ENCODE data around the gene CELF1. TPM values are rescaled to one million over a fixed set of nuclear protein-coding genes. Genes with fewer than 3 reads are reported as not detected.
A peak's percentile ranks its signal among the peaks of the same experiment; 100 is the strongest.

The CELF1 gene
- total RNA-seq, 4 donors from 2014 or later = 51.2 to 138 (median 121) TPM

DNA sequence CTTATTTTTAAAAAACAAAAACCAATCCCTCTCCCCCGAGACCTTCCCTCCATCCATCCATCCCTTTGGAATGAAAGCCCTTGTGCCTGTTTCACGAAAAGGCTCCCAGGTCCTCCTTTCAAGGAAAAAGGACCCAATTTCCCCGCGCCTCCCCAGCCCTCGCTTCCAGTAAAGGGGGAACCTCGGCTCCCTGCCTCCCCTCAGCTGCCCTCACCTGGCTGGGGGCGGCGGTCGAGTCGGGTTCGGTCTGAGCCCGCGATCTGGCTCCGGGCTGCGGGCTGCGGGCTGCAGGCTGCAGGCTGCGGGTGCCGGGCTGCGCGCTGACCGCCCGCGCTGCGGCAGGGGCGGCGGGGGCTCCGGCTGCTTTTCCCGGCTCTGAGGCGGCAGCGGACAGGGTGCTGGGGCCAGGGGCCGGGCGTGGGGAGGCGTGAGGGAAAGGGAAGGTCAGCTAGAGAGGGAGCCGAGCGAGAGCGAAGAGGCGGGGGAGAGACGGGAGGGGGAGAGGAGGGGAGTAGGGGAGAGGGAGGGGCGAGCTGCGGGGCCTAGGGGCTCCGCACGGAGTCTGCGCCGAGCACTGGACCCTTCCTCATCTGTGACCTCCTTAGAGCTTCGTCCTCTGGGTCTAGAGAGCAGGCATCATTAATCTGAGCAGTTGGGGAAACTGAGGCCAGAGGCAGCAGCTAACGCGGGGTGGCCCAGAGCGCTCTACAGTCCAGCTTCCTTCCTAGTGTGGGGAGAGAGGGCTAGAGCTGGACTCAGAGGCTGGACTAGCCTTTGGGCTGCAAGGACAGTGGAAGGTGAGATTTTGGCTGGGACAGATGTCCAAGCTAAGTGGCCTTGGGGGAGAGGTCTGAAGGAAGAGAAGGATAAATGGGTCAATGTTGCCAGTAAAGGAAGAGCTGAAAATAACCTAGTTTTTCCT lies 41.3 kb upstream of the CELF1 start, which contains the start of gene C1QTNF4:
Gene C1QTNF4 (minus strand): TSS at position 478 of the 922 bp plus-strand sequence. CDS start 3,601 bp downstream, outside the sequence.
- Histone ChIP-seq H3K27me3 (no peaks in the 10 kb centered on the region), H3K9me3 (no peaks in the 10 kb centered on the region), H3K4me1 (peaks cover 0 to 12% of the 10 kb centered on the region in 2 donors), H3K4me3 (peak within 1 kb of the TSS in 1 of 2 donors; percentile 8), H3K27ac (no peak within 1 kb of the TSS), H3K36me3 (no peaks in the 10 kb centered on the region)
- intact Hi-C loops (cut with DNase I; ENCODE audit: low total_unique reads) = no loop called here
- TF ChIP-seq, protein P1, sequence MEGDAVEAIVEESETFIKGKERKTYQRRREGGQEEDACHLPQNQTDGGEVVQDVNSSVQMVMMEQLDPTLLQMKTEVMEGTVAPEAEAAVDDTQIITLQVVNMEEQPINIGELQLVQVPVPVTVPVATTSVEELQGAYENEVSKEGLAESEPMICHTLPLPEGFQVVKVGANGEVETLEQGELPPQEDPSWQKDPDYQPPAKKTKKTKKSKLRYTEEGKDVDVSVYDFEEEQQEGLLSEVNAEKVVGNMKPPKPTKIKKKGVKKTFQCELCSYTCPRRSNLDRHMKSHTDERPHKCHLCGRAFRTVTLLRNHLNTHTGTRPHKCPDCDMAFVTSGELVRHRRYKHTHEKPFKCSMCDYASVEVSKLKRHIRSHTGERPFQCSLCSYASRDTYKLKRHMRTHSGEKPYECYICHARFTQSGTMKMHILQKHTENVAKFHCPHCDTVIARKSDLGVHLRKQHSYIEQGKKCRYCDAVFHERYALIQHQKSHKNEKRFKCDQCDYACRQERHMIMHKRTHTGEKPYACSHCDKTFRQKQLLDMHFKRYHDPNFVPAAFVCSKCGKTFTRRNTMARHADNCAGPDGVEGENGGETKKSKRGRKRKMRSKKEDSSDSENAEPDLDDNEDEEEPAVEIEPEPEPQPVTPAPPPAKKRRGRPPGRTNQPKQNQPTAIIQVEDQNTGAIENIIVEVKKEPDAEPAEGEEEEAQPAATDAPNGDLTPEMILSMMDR (IDR thresholded peaks at IDR 0.05) = no peak
- no peak for TF ChIP-seq POLR2A (IDR thresholded peaks at IDR 0.05)
- no peak for DNase-seq

- Histone ChIP-seq H3K4me1 (peaks cover 0 to 12% of the 10 kb centered on the region in 2 donors), H3K4me3 (no peak overlapping the region), H3K36me3 (no peaks in the 10 kb centered on the region), H3K27me3 (no peaks in the 10 kb centered on the region), H3K9me3 (no peaks in the 10 kb centered on the region), H3K27ac (no peak overlapping the region)
- TF ChIP-seq, protein P1 (IDR thresholded peaks at IDR 0.05) = no peak
- no peak for TF ChIP-seq POLR2A (IDR thresholded peaks at IDR 0.05)
- intact Hi-C loops (cut with DNase I; ENCODE audit: low total_unique reads) = no loop called here
- DNase-seq = no peak
Observed at GRCh38 chr11:47593492-47593933, 40.6 kb upstream of the CELF1 start.

DNA sequence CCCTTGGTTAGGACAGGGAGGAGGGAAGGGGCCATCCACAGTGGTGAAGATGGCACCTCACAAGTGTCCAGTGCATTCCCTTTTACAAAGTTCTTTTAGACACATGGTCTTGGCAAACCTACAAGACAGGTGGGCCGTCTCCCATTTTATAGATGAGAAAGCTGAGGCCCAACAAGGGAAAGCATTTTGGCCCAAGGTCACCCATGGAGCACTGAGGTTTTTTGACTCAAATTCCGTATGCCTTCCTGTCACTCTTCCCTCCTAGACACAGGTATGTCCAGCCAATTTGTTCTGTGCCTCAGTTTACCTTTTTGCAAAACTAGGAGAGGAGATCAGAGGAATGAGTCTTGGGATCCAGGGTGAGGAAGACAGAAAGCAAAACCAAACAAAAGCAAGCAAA lies 40.0 kb upstream of the CELF1 start:
- H3K36me3 ChIP-seq = no peaks in the 10 kb centered on the region
- intact Hi-C loops (cut with DNase I; ENCODE audit: low total_unique reads) = no loop called here
- no peak for DNase-seq
- no peak for TF ChIP-seq POLR2A (IDR thresholded peaks at IDR 0.05)
- TF ChIP-seq, protein P1 (IDR thresholded peaks at IDR 0.05) = no peak
- no peak overlapping the region for H3K27ac ChIP-seq
- H3K4me3 ChIP-seq = no peak overlapping the region
- no peaks in the 10 kb centered on the region for H3K27me3 ChIP-seq
- no peaks in the 10 kb centered on the region for H3K9me3 ChIP-seq
- peaks cover 0 to 12% of the 10 kb centered on the region in 2 donors for H3K4me1 ChIP-seq

- Histone ChIP-seq H3K36me3 (no peaks in the 10 kb centered on the region), H3K27me3 (no peaks in the 10 kb centered on the region), H3K27ac (no peak overlapping the region), H3K4me1 (peaks cover 0 to 12% of the 10 kb centered on the region in 2 donors), H3K4me3 (no peak overlapping the region), H3K9me3 (no peaks in the 10 kb centered on the region)
- DNase-seq = no peak
- TF ChIP-seq, protein P1 (IDR thresholded peaks at IDR 0.05) = no peak
- TF ChIP-seq POLR2A (IDR thresholded peaks at IDR 0.05) = no peak
- intact Hi-C loops (cut with DNase I; ENCODE audit: low total_unique reads) = no loop called here
Observed at GRCh38 chr11:47592251-47592650, 39.3 kb upstream of the CELF1 start.

- H3K9me3 ChIP-seq = no peaks in the 10 kb centered on the region
- intact Hi-C loops (cut with DNase I; ENCODE audit: low total_unique reads) = no loop called here
- H3K4me1 ChIP-seq = peaks cover 0 to 12% of the 10 kb centered on the region in 2 donors
- no peaks in the 10 kb centered on the region for H3K27me3 ChIP-seq
- no peak overlapping the region for H3K4me3 ChIP-seq
- no peak for DNase-seq
- no peak for TF ChIP-seq POLR2A (IDR thresholded peaks at IDR 0.05)
- TF ChIP-seq, protein P1 (IDR thresholded peaks at IDR 0.05) = no peak
- H3K27ac ChIP-seq = no peak overlapping the region
- no peaks in the 10 kb centered on the region for H3K36me3 ChIP-seq
Observed at GRCh38 chr11:47591764-47592163, 38.8 kb upstream of the CELF1 start.

Measured in uterus (tissue), 4 donors.